T-helper 17 cell (primary cell): ENCODE measurements around the gene RFTN1. TPM values are rescaled to one million over a fixed set of nuclear protein-coding genes. Genes with fewer than 3 reads are reported as not detected.
A peak's percentile ranks its signal among the peaks of the same experiment; 100 is the strongest.

Experiments
- ATAC-seq: fragments of 150-1000 bp; cut with Tn5 transposase; 2 replicates; pipeline ENCODE4 v1.10.0; 2021; ENCODE audit warnings: mild to moderate bottlenecking, moderate library complexity
- DNase-seq, 3 donors: peaks; one replicate each; pipeline versions ENCODE4 v3.0.0 to v3.0.0-alpha.2; 2020 to 2021
- H3K9me3 ChIP-seq: one replicate; pipeline ENCODE4 v1.7.0; 2013; ENCODE audit warnings: low read length, mild to moderate bottlenecking; ENCODE audit not compliant: control insufficient read depth, poor library complexity, severe bottlenecking
- H3K27ac Mint-ChIP-seq: one replicate; pipeline ENCODE4 v1.8.0; 2022; ENCODE audit warnings: mild to moderate bottlenecking, moderate library complexity, mixed read lengths
- H3K27me3 Mint-ChIP-seq: one replicate; pipeline ENCODE4 v1.8.0; 2022; ENCODE audit warnings: mixed read lengths
- H3K36me3 Mint-ChIP-seq: one replicate; pipeline ENCODE4 v1.8.0; 2022; ENCODE audit warnings: low read depth, mixed read lengths
- H3K4me1 Mint-ChIP-seq: one replicate; pipeline ENCODE4 v1.8.0; 2022; ENCODE audit warnings: mild to moderate bottlenecking, mixed read lengths
- H3K4me3 Mint-ChIP-seq: one replicate; pipeline ENCODE4 v1.8.0; 2022; ENCODE audit warnings: mild to moderate bottlenecking, moderate library complexity, mixed read lengths
- total RNA-seq, 4 donors: library from RNA in 2 of 4; stranded (reverse) in 2 of 4; gene quantifications; one replicate each; pipeline ENCODE4 v1.2.3 and lab custom pipeline; 2022 to 2026

RFTN1 gene
- total RNA-seq, 2 donors from 2014 or later, result 51.8 to 55.8 TPM

GRCh38 chr3:16335772-16336645 lies 177.5 kb downstream of the RFTN1 start:
- Mint-ChIP-seq H3K4me1 (peaks cover 31% of the 10 kb centered on the region), H3K27ac (peak overlapping the region; percentile 62), H3K27me3 (no peaks in the 10 kb centered on the region), H3K36me3 (peaks cover 9% of the 10 kb centered on the region), H3K4me3 (no peak overlapping the region)
- DNase-seq (no peak), ATAC-seq (no peak)
- peaks cover 5% of the 10 kb centered on the region for H3K9me3 ChIP-seq

DNA sequence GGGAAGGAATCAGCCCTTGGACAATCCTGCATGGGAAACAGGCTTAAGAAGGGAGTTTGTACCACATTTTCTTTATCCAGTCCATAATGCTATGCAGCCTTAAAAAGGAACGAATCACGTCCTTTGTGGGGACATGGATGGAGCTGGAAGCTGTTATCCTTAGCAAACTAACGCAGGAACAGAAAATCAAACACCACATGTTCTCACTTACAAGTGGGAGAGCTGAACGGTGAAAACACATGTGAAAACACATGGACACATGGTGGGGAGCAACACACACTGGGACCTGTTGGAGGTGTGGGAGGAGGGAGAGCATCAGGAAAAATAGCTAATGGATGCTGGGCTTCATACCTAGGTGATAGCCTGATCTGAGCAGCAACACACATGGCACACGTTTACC lies 178.2 kb downstream of the RFTN1 start:
- Mint-ChIP-seq H3K27ac (peak overlapping the region; percentile 62), H3K4me3 (no peak overlapping the region), H3K36me3 (peaks cover 9% of the 10 kb centered on the region), H3K4me1 (peaks cover 31% of the 10 kb centered on the region), H3K27me3 (no peaks in the 10 kb centered on the region)
- DNase-seq (no peak), ATAC-seq (no peak)
- peaks cover 7% of the 10 kb centered on the region for H3K9me3 ChIP-seq

DNA sequence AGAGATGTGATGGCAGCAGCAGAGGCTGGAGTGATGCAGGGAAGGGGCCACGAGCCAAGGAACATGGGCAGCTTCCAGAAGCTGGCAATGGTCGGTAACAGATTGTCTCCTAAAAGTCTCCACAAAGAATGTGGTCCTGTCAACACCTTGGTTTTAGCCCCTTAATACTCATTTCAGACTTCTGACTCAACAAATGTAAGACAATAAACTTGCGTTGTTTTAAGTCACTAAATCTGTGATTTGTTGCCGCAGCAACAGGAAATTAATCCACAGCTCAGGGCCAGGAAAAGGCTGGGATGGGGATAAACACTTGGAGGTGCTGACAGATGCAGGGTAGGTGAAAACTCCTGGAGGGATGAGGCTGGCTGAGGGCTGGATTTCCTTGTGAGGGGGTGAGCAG lies 178.6 kb downstream of the RFTN1 start:
- Mint-ChIP-seq H3K4me1 (peaks cover 31% of the 10 kb centered on the region), H3K36me3 (peaks cover 11% of the 10 kb centered on the region), H3K27me3 (no peaks in the 10 kb centered on the region), H3K4me3 (no peak overlapping the region), H3K27ac (peak overlapping the region; percentile 62)
- no peak for ATAC-seq
- peaks cover 7% of the 10 kb centered on the region for H3K9me3 ChIP-seq
- no peak for DNase-seq

DNA sequence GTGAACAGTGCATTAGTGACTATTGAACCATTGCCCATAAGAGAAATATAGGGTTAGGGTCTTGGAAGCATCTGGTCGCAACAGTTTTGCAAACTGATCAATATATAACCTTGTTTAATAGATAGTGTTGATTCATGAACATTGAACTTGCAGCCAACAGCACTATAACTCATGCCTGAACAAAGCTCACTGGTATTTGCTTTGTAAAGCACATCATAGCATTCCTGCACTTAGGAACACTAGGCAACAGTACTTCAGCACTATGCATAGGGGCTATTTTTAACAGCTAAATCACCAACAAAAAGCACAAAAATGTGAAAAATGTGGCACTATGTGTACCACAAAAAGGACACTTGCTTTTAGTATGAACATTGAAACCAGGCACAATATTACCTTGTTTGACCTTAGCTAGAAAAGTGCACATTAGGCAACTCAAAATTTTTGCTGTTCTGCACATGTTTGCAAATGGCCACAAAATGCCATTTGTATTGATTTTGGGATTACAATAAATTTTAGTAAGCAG lies 180.5 kb downstream of the RFTN1 start:
- no peaks in the 10 kb centered on the region for H3K27me3 Mint-ChIP-seq
- ATAC-seq, result no peak
- H3K9me3 ChIP-seq, result peaks cover 7% of the 10 kb centered on the region
- DNase-seq, result no peak
- H3K36me3 Mint-ChIP-seq, result peaks cover 11% of the 10 kb centered on the region
- no peak overlapping the region for H3K4me3 Mint-ChIP-seq
- H3K4me1 Mint-ChIP-seq, result peaks cover 12% of the 10 kb centered on the region
- peak overlapping the region; percentile 0 for H3K27ac Mint-ChIP-seq

- peaks cover 7% of the 10 kb centered on the region for H3K9me3 ChIP-seq
- no peak for ATAC-seq
- peaks cover 8% of the 10 kb centered on the region for H3K4me1 Mint-ChIP-seq
- peaks cover 11% of the 10 kb centered on the region for H3K36me3 Mint-ChIP-seq
- no peaks in the 10 kb centered on the region for H3K27me3 Mint-ChIP-seq
- H3K4me3 Mint-ChIP-seq, result no peak overlapping the region
- H3K27ac Mint-ChIP-seq, result no peak overlapping the region
- DNase-seq, result no peak
These were observed 182.1 kb downstream of the RFTN1 start for GRCh38 chr3:16331319-16331883.

DNA sequence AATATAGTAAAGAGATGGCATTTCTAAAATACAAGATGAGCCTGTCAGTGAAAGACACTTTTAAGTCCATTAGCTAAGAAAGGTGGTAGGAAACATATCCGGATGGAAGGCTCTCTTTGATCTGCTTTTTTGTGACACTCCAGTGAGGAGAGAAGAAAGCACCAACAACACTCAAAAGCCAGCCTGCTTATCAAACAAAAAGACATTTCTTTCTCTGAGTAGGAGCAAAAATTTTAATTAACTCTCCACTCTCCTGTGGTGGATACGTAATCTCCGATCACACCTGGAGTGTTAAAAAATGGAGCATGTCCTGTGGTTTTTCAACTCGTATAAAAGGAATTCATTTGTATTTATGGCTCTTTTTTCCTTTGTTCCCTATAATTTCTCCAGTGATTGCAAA lies 183.1 kb downstream of the RFTN1 start:
- Mint-ChIP-seq H3K4me3 (no peak overlapping the region), H3K27me3 (no peaks in the 10 kb centered on the region), H3K4me1 (peaks cover 7% of the 10 kb centered on the region), H3K36me3 (peaks cover 11% of the 10 kb centered on the region), H3K27ac (peak overlapping the region; percentile 14)
- DNase-seq (no peak), ATAC-seq (no peak)
- H3K9me3 ChIP-seq, result peaks cover 7% of the 10 kb centered on the region

GRCh38 chr3:16329826-16330129 lies 183.7 kb downstream of the RFTN1 start:
- peaks cover 10% of the 10 kb centered on the region for H3K36me3 Mint-ChIP-seq
- H3K27ac Mint-ChIP-seq, result peak overlapping the region; percentile 14
- peak overlapping the region; percentile 56 for H3K4me3 Mint-ChIP-seq
- peaks cover 7% of the 10 kb centered on the region for H3K9me3 ChIP-seq
- peaks cover 2% of the 10 kb centered on the region for H3K4me1 Mint-ChIP-seq
- ATAC-seq (no peak), DNase-seq (no peak)
- H3K27me3 Mint-ChIP-seq, result no peaks in the 10 kb centered on the region

GRCh38 chr3:16329036-16329825 lies 184.3 kb downstream of the RFTN1 start:
- Mint-ChIP-seq H3K27me3 (no peaks in the 10 kb centered on the region), H3K4me1 (no peaks in the 10 kb centered on the region), H3K27ac (peak overlapping the region; percentile 66), H3K36me3 (peaks cover 8% of the 10 kb centered on the region), H3K4me3 (peak overlapping the region; percentile 56)
- DNase-seq, result no peak
- no peak for ATAC-seq
- peaks cover 7% of the 10 kb centered on the region for H3K9me3 ChIP-seq

GRCh38 chr3:16328124-16328523 lies 185.4 kb downstream of the RFTN1 start:
- H3K9me3 ChIP-seq, result peaks cover 7% of the 10 kb centered on the region
- H3K27ac Mint-ChIP-seq, result peak overlapping the region; percentile 66
- no peak for ATAC-seq
- DNase-seq, result no peak
- no peaks in the 10 kb centered on the region for H3K4me1 Mint-ChIP-seq
- no peaks in the 10 kb centered on the region for H3K27me3 Mint-ChIP-seq
- peaks cover 8% of the 10 kb centered on the region for H3K36me3 Mint-ChIP-seq
- H3K4me3 Mint-ChIP-seq, result no peak overlapping the region

- no peak for DNase-seq
- Mint-ChIP-seq H3K27me3 (no peaks in the 10 kb centered on the region), H3K27ac (peak overlapping the region; percentile 66), H3K4me3 (no peak overlapping the region), H3K36me3 (peaks cover 5% of the 10 kb centered on the region), H3K4me1 (no peaks in the 10 kb centered on the region)
- ATAC-seq, result no peak
- H3K9me3 ChIP-seq, result peaks cover 7% of the 10 kb centered on the region
These were observed 186.7 kb downstream of the RFTN1 start for GRCh38 chr3:16326724-16327349.

DNA sequence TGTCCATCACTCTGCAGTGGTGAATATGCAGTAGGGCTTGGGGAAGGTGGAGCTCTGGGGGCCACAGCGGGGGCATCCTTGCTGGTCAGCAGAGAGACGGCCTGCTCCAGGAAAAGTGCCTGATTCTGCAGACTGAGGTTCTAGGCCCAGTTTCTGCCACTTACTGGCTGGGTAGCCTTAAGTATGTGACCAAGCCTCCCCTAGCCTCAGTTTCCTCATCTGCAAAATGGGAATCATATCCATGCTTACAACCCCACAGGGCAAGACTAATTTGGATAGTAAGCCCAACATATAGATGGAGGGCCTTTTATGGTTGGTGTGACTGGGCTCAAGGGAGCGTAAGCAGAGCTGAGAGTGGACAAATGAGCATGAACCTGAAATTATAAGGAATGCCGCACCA lies 187.6 kb downstream of the RFTN1 start:
- ATAC-seq, result no peak
- peaks cover 8% of the 10 kb centered on the region for H3K36me3 Mint-ChIP-seq
- DNase-seq, result no peak
- no peaks in the 10 kb centered on the region for H3K27me3 Mint-ChIP-seq
- no peak overlapping the region for H3K4me3 Mint-ChIP-seq
- peaks cover 4% of the 10 kb centered on the region for H3K4me1 Mint-ChIP-seq
- peak overlapping the region; percentile 21 for H3K27ac Mint-ChIP-seq
- peaks cover under 1% of the 10 kb centered on the region for H3K9me3 ChIP-seq

GRCh38 chr3:16323737-16324136 lies 189.8 kb downstream of the RFTN1 start:
- no peak overlapping the region for H3K4me3 Mint-ChIP-seq

GRCh38 chr3:16322189-16322588 lies 191.3 kb downstream of the RFTN1 start:
- Mint-ChIP-seq H3K27me3 (no peaks in the 10 kb centered on the region), H3K36me3 (peaks cover 12% of the 10 kb centered on the region), H3K4me1 (peaks cover 26% of the 10 kb centered on the region), H3K27ac (peak overlapping the region; percentile 70), H3K4me3 (no peak overlapping the region)
- ATAC-seq (no peak), DNase-seq (no peak)
- H3K9me3 ChIP-seq, result no peaks in the 10 kb centered on the region

More at GRCh38 chr3:16323737-16324136, 189.8 kb downstream of the RFTN1 start:
- peaks cover 12% of the 10 kb centered on the region for H3K36me3 Mint-ChIP-seq
- no peak for DNase-seq
- no peaks in the 10 kb centered on the region for H3K27me3 Mint-ChIP-seq
- ATAC-seq, result no peak
- H3K4me1 Mint-ChIP-seq, result peaks cover 18% of the 10 kb centered on the region
- H3K27ac Mint-ChIP-seq, result peak overlapping the region; percentile 70
- H3K9me3 ChIP-seq, result no peaks in the 10 kb centered on the region
